ENCODE results near the gene SH3TC1. TPM values are rescaled to one million over a fixed set of nuclear protein-coding genes. Genes with fewer than 3 reads are reported as not detected.

The SH3TC1 gene
- total and polyA plus RNA-seq, 12 donors, result 1.5 to 58.7 (median 22.0) TPM

GRCh38 chr4:8258552-8259212 is 59.6 kb downstream of the SH3TC1 start:
- H3K36me3 ChIP-seq (replicated peaks in 1 of 2), result no peaks in the 10 kb centered on the region
- TF ChIP-seq POLR2A (IDR thresholded peaks at IDR 0.05) (no peak), CTCF (IDR thresholded peaks at IDR 0.05) (no peak)
- no peak overlapping the region for H3K27ac ChIP-seq
- 58 to 63% (median 60%) methylated on average over 13 of the region's 13 CpGs for WGBS, 4 donors
- H3K4me3 ChIP-seq, result no peak overlapping the region
- no peaks in the 10 kb centered on the region for H3K27me3 ChIP-seq
- intact Hi-C loops (cut with DNase I), result no loop called here
- DNase-seq, result no peak
- H3K9me3 ChIP-seq (replicated peaks in 1 of 3), result no peaks in the 10 kb centered on the region
- peaks cover 0 to 3% of the 10 kb centered on the region in 2 donors for H3K4me1 ChIP-seq (replicated peaks in 1 of 2)

GRCh38 chr4:8259743-8260430 is 60.8 kb downstream of the SH3TC1 start:
- no peaks in the 10 kb centered on the region for H3K27me3 ChIP-seq
- 79 to 86% (median 81%) methylated on average over 11 of the region's 11 CpGs for WGBS, 4 donors
- TF ChIP-seq POLR2A (IDR thresholded peaks at IDR 0.05) (no peak), CTCF (IDR thresholded peaks at IDR 0.05) (no peak)
- no peaks in the 10 kb centered on the region for H3K9me3 ChIP-seq (replicated peaks in 1 of 3)
- peaks cover 0 to 3% of the 10 kb centered on the region in 2 donors for H3K4me1 ChIP-seq (replicated peaks in 1 of 2)
- H3K27ac ChIP-seq, result peak overlapping the region in 1 of 5 donors; percentile 62
- no peak overlapping the region for H3K4me3 ChIP-seq
- no peak for DNase-seq
- intact Hi-C loops (cut with DNase I), result no loop called here
- H3K36me3 ChIP-seq (replicated peaks in 1 of 2), result no peaks in the 10 kb centered on the region

GRCh38 chr4:8260656-8261111 is 61.6 kb downstream of the SH3TC1 start:
- TF ChIP-seq POLR2A (IDR thresholded peaks at IDR 0.05) (no peak), CTCF (IDR thresholded peaks at IDR 0.05) (no peak)
- 10 to 17% (median 13%) methylated on average over 9 to 13 of the region's 13 CpGs for WGBS, 4 donors
- Histone ChIP-seq H3K4me1 (replicated peaks in 1 of 2) (peaks cover 0 to 3% of the 10 kb centered on the region in 2 donors), H3K27me3 (no peaks in the 10 kb centered on the region), H3K4me3 (no peak overlapping the region), H3K9me3 (replicated peaks in 1 of 3) (no peaks in the 10 kb centered on the region), H3K27ac (peak overlapping the region in 1 of 5 donors; percentile 62), H3K36me3 (replicated peaks in 1 of 2) (no peaks in the 10 kb centered on the region)
- DNase-seq, result peak in 6 of 7 donors; percentile 50 to 69 (median 66)
- intact Hi-C loops (cut with DNase I), result no loop called here

GRCh38 chr4:8261851-8262535 is 62.9 kb downstream of the SH3TC1 start:
- Histone ChIP-seq H3K36me3 (replicated peaks in 1 of 2) (no peaks in the 10 kb centered on the region), H3K4me3 (no peak overlapping the region), H3K4me1 (replicated peaks in 1 of 2) (peaks cover 0 to 8% of the 10 kb centered on the region in 2 donors), H3K9me3 (replicated peaks in 1 of 3) (no peaks in the 10 kb centered on the region), H3K27ac (no peak overlapping the region), H3K27me3 (no peaks in the 10 kb centered on the region)
- intact Hi-C loops (cut with DNase I), result no loop called here
- TF ChIP-seq POLR2A (IDR thresholded peaks at IDR 0.05) (no peak), CTCF (IDR thresholded peaks at IDR 0.05) (no peak)
- WGBS, 4 donors, result 70 to 80% (median 79%) methylated on average over 20 to 25 of the region's 25 CpGs
- DNase-seq, result no peak

All from adrenal gland (tissue), 12 donors.